BJ (cell line): ENCODE data around the gene TSPAN5. TPM values are rescaled to one million over a fixed set of nuclear protein-coding genes. Genes with fewer than 3 reads are reported as not detected.
A peak's percentile ranks its signal among the peaks of the same experiment; 100 is the strongest.

Source experiments
- CTCF ChIA-PET: fragments of 350-600 bp; formaldehyde crosslinking; extraction: SDS; loops from one replicate; lab custom pipeline; 2021; ENCODE audit warnings: antibody characterized with exemption, inconsistent platforms; lab: Yijun Ruan, JAX
- POLR2A ChIA-PET: fragments of 300-600 bp; sonication (Branson Sonifier 250); formaldehyde crosslinking; extraction: SDS; loops from one replicate; lab custom pipeline; 2021; ENCODE audit warnings: antibody characterized with exemption; lab: Charles Lee
- DNase-seq: peaks from one replicate; pipeline ENCODE4 v3.0.0-alpha.2; 2011; ENCODE audit warnings: low read depth
- H3K27me3 ChIP-seq: 2 replicates; pipeline ENCODE4 v1.6.0; 2011; ENCODE audit warnings: low read length; ENCODE audit not compliant: control insufficient read depth, insufficient read depth
- H3K36me3 ChIP-seq: 2 replicates; pipeline ENCODE4 v1.5.1; 2011; ENCODE audit warnings: low read length; ENCODE audit not compliant: control insufficient read depth, insufficient read depth
- H3K4me3 ChIP-seq: 2 replicates; pipeline ENCODE4 v1.5.1; 2011; ENCODE audit warnings: low read depth, mild to moderate bottlenecking, control low read depth, low read length
- CTCF ChIP-seq: IDR thresholded peaks from 2 replicates; pipeline ENCODE4 v1.5.1; 2011; ENCODE audit warnings: low read depth, mild to moderate bottlenecking, control low read depth, inconsistent platforms, low read length, moderate library complexity; ENCODE audit not compliant: insufficient read depth
- polyA plus RNA-seq: library from polyadenylated mRNA; depleted of rRNA; stranded (reverse); fragments of >200 nt; gene quantifications from 2 replicates; pipeline ENCODE4 v1.2.3, GENCODE V29; 2011

The TSPAN5 gene
- polyA plus RNA-seq, 1 experiment, result 74.5 TPM

DNA sequence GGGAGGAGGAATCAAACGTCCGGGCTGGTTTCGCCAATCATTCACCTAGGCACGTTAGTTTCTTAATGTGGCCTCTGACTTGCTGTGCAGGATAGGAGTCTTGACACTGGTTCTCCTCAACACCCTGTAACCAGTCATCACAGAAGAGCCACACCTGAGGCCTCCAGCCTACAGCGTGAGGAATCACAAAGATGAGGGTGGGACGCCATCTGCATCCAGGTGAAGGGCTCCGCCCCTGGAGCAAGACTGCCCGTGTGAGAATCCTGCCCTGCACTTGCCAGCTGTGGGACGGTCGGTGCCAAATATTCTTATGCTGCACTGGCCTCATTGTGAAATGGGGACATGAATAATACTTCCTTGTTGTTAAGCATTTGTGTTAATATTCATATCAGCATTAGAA is 35.7 kb upstream of the TSPAN5 start:
- Histone ChIP-seq H3K36me3 (no peaks in the 10 kb centered on the region), H3K27me3 (no peaks in the 10 kb centered on the region), H3K4me3 (no peak overlapping the region)
- ChIA-PET POLR2A (no interaction called here), CTCF (no interaction called here)
- DNase-seq, result no peak
- no peak for TF ChIP-seq CTCF

- DNase-seq, result no peak
- ChIA-PET POLR2A (interaction anchor here (0.7 kb wide), 1 partner anchor 10 kb away, joined by 9 read pairs; no protein-coding TSS in a partner anchor), CTCF (interaction anchor here (0.9 to 1.2 kb wide), 2 partner anchors 21 to 770 kb away, joined by 3 read pairs; no protein-coding TSS in a partner anchor)
- Histone ChIP-seq H3K27me3 (no peaks in the 10 kb centered on the region), H3K36me3 (no peaks in the 10 kb centered on the region), H3K4me3 (no peak overlapping the region)
- TF ChIP-seq CTCF, result no peak
These were observed 34.0 kb upstream of the TSPAN5 start for GRCh38 chr4:98692411-98692810.

DNA sequence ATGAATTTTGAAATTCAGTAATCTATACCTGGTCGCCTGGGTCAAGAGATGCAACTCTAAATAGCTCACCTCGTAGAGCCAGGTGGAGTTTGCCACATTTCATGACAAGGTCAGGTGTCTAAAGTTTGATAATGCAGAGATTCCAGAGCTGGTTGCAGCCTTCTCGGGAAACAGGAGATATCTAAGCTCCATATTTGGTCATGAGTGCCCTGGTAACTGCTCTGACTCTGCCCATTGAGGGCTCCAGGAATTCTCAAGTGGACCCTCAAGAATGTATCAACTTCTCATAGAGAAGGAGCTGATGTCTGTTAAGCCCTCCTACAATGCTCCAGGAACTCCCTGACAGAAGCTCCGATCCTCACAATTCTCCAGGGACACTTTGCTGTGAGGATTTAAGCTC is 33.2 kb upstream of the TSPAN5 start:
- POLR2A ChIA-PET, result interaction anchor here (0.7 kb wide), 1 partner anchor 9 kb away, joined by 9 read pairs; no protein-coding TSS in a partner anchor

GRCh38 chr4:98689507-98690174 is 31.2 kb upstream of the TSPAN5 start:
- no peak for DNase-seq
- H3K36me3 ChIP-seq, result no peaks in the 10 kb centered on the region
- POLR2A ChIA-PET, result no interaction called here
- no peak overlapping the region for H3K4me3 ChIP-seq
- CTCF ChIA-PET, result interaction anchor here (0.7 to 2.5 kb wide), 2 partner anchors 8 to 31 kb away, joined by 3 to 8 read pairs; no protein-coding TSS in a partner anchor
- TF ChIP-seq CTCF, result no peak
- no peaks in the 10 kb centered on the region for H3K27me3 ChIP-seq

More for the DNA sequence above, 33.2 kb upstream of the TSPAN5 start:
- no peak for DNase-seq
- no peaks in the 10 kb centered on the region for H3K27me3 ChIP-seq
- no peak for TF ChIP-seq CTCF
- no peaks in the 10 kb centered on the region for H3K36me3 ChIP-seq
- CTCF ChIA-PET, result interaction anchor here (0.7 to 1.7 kb wide), 3 partner anchors 12 to 772 kb away, joined by 3 to 4 read pairs (median 3); no protein-coding TSS in a partner anchor
- no peak overlapping the region for H3K4me3 ChIP-seq

DNA sequence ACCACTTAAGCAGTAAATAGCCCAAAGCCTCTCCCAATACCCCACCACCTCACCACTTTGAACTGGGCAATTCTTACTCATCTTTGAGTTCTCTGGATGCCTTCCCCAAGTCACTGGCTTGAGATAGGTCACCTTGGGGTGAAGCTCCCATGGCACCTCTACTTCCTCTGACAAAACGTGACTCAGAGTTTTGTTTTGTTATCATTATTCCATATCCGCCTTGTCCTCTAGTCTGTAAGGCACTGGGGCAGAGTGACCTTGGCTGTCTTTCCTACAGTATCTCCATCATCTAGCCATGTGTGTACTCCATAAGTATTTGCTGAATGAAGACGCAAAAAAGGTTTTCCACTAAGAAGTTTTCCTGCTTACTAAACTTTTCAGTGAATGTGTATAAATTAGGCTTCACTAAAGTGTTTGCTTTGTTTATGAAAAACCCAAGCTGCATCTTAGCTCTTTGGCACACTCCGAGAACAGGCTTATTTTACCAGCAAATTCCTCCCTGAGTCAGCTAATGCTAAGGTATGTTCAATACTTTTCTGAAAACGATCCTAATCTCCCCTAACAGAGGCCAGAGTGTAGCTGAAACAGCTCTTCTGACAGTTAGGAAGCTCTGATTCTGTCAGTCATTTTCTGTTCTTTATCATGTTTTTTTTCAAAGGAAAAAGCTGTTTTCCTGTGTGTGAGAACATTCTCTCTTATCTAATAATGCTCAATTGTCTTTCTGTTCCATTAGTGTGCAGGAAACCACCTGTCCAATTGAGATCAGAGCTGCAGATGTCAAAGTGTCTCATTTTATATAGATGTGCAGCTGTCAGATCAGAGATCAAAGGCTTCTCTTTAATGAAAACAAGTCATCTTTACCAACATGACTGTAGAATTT is 30.2 kb upstream of the TSPAN5 start:
- POLR2A ChIA-PET, result no interaction called here
- TF ChIP-seq CTCF, result no peak
- peak; percentile 41 for DNase-seq
- H3K36me3 ChIP-seq, result no peaks in the 10 kb centered on the region
- CTCF ChIA-PET, result interaction anchor here (1.0 to 2.5 kb wide), 4 partner anchors 9 to 32 kb away, joined by 3 to 8 read pairs (median 4); no protein-coding TSS in a partner anchor
- H3K4me3 ChIP-seq, result no peak overlapping the region
- no peaks in the 10 kb centered on the region for H3K27me3 ChIP-seq
